PFSK-1 (cell line): ENCODE measurements around the gene TANGO6.

Experiments
- POLR2AphosphoS5 ChIP-seq: IDR thresholded peaks from 2 replicates; pipeline ENCODE4 v1.6.1; 2012; ENCODE audit warnings: low read depth, mild to moderate bottlenecking, control low read depth, low read length, moderate library complexity
- REST ChIP-seq, 2 experiments: IDR thresholded peaks; 2 replicates each; pipeline versions ENCODE4 v1.6.1 to v1.8.0; 2011 to 2012; ENCODE audit warnings: low read depth in 2 of 2, low read length in 2 of 2, control low read depth in 1 of 2, inconsistent platforms in 1 of 2, mild to moderate bottlenecking in 1 of 2, moderate library complexity in 1 of 2; ENCODE audit not compliant: insufficient read depth in 1 of 2

- TF ChIP-seq POLR2AphosphoS5 (no peak), REST (IDR thresholded peaks at IDR 0.05; ENCODE audit: insufficient read depth in 1 of 2, low read depth in 2 of 2, low read length in 2 of 2) (no peak)
These were observed 220.9 kb downstream of the TANGO6 start for GRCh38 chr16:69064124-69064763.
